Loucy (cell line): Measurements from ENCODE around the gene PHLDB2.

ENCODE experiments used
- CTCF ChIP-seq: fragments of 200-600 bp; sonication (generic); conservative IDR thresholded peaks from 2 replicates; pipeline ENCODE4 v1.5.1; 2014; ENCODE audit warnings: mild to moderate bottlenecking, antibody characterized with exemption, low read length
- EZH2phosphoT487 ChIP-seq: fragments of 200-600 bp; IDR thresholded peaks from 2 replicates; pipeline ENCODE4 v1.6.1; 2018; ENCODE audit warnings: antibody characterized with exemption, mild to moderate bottlenecking, moderate library complexity, borderline replicate concordance

GRCh38 chr3:111884411-111885018 is 25.4 kb downstream of the PHLDB2 start:
- TF ChIP-seq CTCF (no peak), EZH2phosphoT487 (no peak)
